ENCODE results near the gene TTC7B. TPM values are rescaled to one million over a fixed set of nuclear protein-coding genes. Genes with fewer than 3 reads are reported as not detected.

Gene TTC7B
- total and polyA plus RNA-seq, 2 of the 8 experiments (the other 6 are each of a cell fraction or from before 2014, with no cell fraction given) = 23.7 to 34.0 TPM

GRCh38 chr14:90536511-90537191, 279.6 kb downstream of the TTC7B start (continued):
- TF ChIP-seq NANOG (IDR thresholded peaks at IDR 0.05; ENCODE audit: insufficient read depth, low read depth, low read length, poor library complexity, severe bottlenecking) = no peak
- TF ChIP-seq SRF (IDR thresholded peaks at IDR 0.05; ENCODE audit: low read depth, low read length) = no peak
- no peak for TF ChIP-seq JUN (IDR thresholded peaks at IDR 0.05; ENCODE audit: low read depth, low read length)
- TF ChIP-seq KDM1A (IDR thresholded peaks at IDR 0.05; ENCODE audit: borderline replicate concordance, low read length) = no peak
- no peak for TF ChIP-seq E2F6 (IDR thresholded peaks at IDR 0.05)
